Body of pancreas (tissue), 4 donors: ENCODE measurements around the gene ADAMTS4. TPM values are rescaled to one million over a fixed set of nuclear protein-coding genes. Genes with fewer than 3 reads are reported as not detected.
A peak's percentile ranks its signal among the peaks of the same experiment; 100 is the strongest.

Experiments used
- ATAC-seq: fragments of 150-250 bp; one replicate; pipeline ENCODE4 v1.9.1; 2016
- DNase-seq, 4 donors: peaks; one replicate each; pipeline ENCODE4 v3.0.0-alpha.2; 2019
- H3K27ac ChIP-seq, 4 donors: fragments of 200-600 bp; sonication (generic); 1 replicate in 3 of 4; 2 replicates in 1 of 4; pipeline versions ENCODE4 v1.5.1 to v1.6.1; 2016 to 2019; ENCODE audit warnings: mild to moderate bottlenecking in 1 of 4, mixed read lengths in 1 of 4, moderate library complexity in 1 of 4
- H3K27me3 ChIP-seq, 2 donors: fragments of 200-600 bp; sonication (generic); one replicate each; pipeline ENCODE4 v1.6.0; 2016; ENCODE audit warnings: mild to moderate bottlenecking in 1 of 2
- H3K36me3 ChIP-seq, 2 donors: fragments of 200-600 bp; sonication (generic); replicated peaks in 1 of 2; 2 replicates each; pipeline ENCODE4 v1.5.1; 2016; ENCODE audit warnings: low read depth in 2 of 2; ENCODE audit not compliant: insufficient read depth in 1 of 2
- H3K4me1 ChIP-seq: fragments of 200-600 bp; sonication (generic); one replicate; pipeline ENCODE4 v1.6.0; 2016
- H3K4me3 ChIP-seq, 2 donors: fragments of 200-600 bp; sonication (generic); 1 replicate in 1 of 2; 2 replicates in 1 of 2; pipeline ENCODE4 v1.5.1; 2016 to 2019
- H3K9me3 ChIP-seq, 3 donors: fragments of 200-600 bp; sonication (generic); 1 replicate in 2 of 3; 2 replicates in 1 of 3; pipeline ENCODE4 v1.5.1; 2016
- CTCF ChIP-seq, 7 experiments: fragments of 450-650 bp in 4 of 7; fragments of 200-600 bp in 3 of 7; sonication (generic) in 3 of 7; IDR thresholded peaks; one replicate each; pipeline ENCODE4 v1.5.1; 2016 to 2019; ENCODE audit warnings: antibody characterized with exemption in 7 of 7
- POLR2A ChIP-seq, 3 donors: fragments of 450-650 bp; IDR thresholded peaks; one replicate each; pipeline ENCODE4 v1.6.1; 2016; ENCODE audit warnings: antibody characterized with exemption in 3 of 3, mild to moderate bottlenecking in 2 of 3
- WGBS, 2 donors: methylation state at CpG; one replicate each; pipeline ENCODE4 v1.1.5; 2017; 5-methylcytosine and 5-hydroxymethylcytosine counted together
- intact Hi-C: fragments of 100-400 bp; cut with DNase I; formaldehyde crosslinking; loops from one replicate; pipeline ENCODE4 v1.15.1; 2023
- total RNA-seq, 2 donors: library from RNA; depleted of rRNA; stranded (reverse); fragments of >200 nt; gene quantifications; one replicate each; pipeline ENCODE4 v1.1.0, GENCODE V29; 2016

The ADAMTS4 gene
- total RNA-seq, 2 donors from 2014 or later: 6.7 to 7.9 TPM

DNA sequence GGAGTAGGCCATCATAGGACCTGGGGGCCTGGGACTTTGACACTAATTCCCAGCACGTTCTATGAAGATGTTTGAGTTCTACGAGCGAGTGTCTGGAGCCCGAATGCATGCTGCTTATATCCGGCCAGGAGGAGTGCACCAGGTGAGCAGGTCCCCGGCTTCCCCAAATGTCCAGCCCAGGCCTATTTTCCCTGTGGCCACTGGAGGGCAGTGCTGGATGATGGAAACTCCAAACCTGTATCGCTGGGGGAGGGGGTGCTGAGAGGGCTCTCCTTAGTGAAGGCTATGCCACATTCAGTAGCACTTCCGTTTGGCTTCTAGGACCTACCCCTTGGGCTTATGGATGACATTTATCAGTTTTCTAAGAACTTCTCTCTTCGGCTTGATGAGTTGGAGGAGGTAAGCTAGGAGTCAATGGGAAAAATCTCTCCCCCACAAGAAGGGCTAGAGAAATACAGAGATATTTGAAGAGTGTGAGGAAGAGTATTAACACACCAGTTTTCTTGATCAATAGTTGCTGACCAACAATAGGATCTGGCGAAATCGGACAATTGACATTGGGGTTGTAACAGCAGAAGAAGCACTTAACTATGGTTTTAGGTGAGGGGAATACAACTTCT lies 11.0 kb upstream of the ADAMTS4 start:
- intact Hi-C loops: loop anchor here (5.0 kb wide), 1 partner anchor 172 kb away; no protein-coding TSS in a partner anchor
- H3K9me3 ChIP-seq: no peaks in the 10 kb centered on the region
- no peaks in the 10 kb centered on the region for H3K4me1 ChIP-seq
- no peak overlapping the region for H3K27ac ChIP-seq
- ATAC-seq (peak; percentile 85), DNase-seq (peak; percentile 78 to 87 (median 84))
- no peak overlapping the region for H3K4me3 ChIP-seq
- H3K27me3 ChIP-seq: no peaks in the 10 kb centered on the region
- peaks cover 8 to 59% of the 10 kb centered on the region in 2 donors for H3K36me3 ChIP-seq
- WGBS, 2 donors: 26 to 33% methylated on average over 11 of the region's 11 CpGs
- TF ChIP-seq POLR2A (IDR thresholded peaks at IDR 0.05) (no peak), CTCF (IDR thresholded peaks at IDR 0.05) (peak; percentile 84 to 93 (median 88))

- Histone ChIP-seq H3K9me3 (no peaks in the 10 kb centered on the region), H3K27ac (peak overlapping the region in 2 of 4 donors; percentile 49 to 52), H3K27me3 (no peaks in the 10 kb centered on the region), H3K4me1 (peaks cover 20% of the 10 kb centered on the region), H3K36me3 (peaks cover 0 to 42% of the 10 kb centered on the region in 2 donors), H3K4me3 (no peak overlapping the region)
- DNase-seq (peak; percentile 22 to 64 (median 33)), ATAC-seq (peak; percentile 18)
- intact Hi-C loops: loop anchor here (5.0 kb wide), 1 partner anchor 175 kb away; no protein-coding TSS in a partner anchor
- WGBS, 2 donors: 76 to 79% methylated on average over 7 to 8 of the region's 8 CpGs
- no peak for TF ChIP-seq POLR2A (IDR thresholded peaks at IDR 0.05)
- TF ChIP-seq CTCF (IDR thresholded peaks at IDR 0.05): no peak
Observed at GRCh38 chr1:161207173-161207572, 8.3 kb upstream of the ADAMTS4 start.

- H3K27ac ChIP-seq: peak overlapping the region in 2 of 4 donors; percentile 49 to 52
- H3K27me3 ChIP-seq: no peaks in the 10 kb centered on the region
- DNase-seq (no peak), ATAC-seq (no peak)
- intact Hi-C loops: loop anchor here (5.0 kb wide), 1 partner anchor 176 kb away; no protein-coding TSS in a partner anchor
- peaks cover 0 to 36% of the 10 kb centered on the region in 2 donors for H3K36me3 ChIP-seq
- 80 to 82% methylated on average over 12 of the region's 12 CpGs for WGBS, 2 donors
- H3K4me1 ChIP-seq: peaks cover 23% of the 10 kb centered on the region
- H3K9me3 ChIP-seq: no peaks in the 10 kb centered on the region
- TF ChIP-seq CTCF (IDR thresholded peaks at IDR 0.05) (no peak), POLR2A (IDR thresholded peaks at IDR 0.05) (no peak)
- no peak overlapping the region for H3K4me3 ChIP-seq
Observed at GRCh38 chr1:161206411-161207140, 7.7 kb upstream of the ADAMTS4 start.

GRCh38 chr1:161201836-161202712 lies 3.2 kb upstream of the ADAMTS4 start, which contains the start of gene NDUFS2:
NDUFS2 (plus strand) TSS chr1:161202367; CDS start chr1:161202386, 19 bp downstream.
- Histone ChIP-seq H3K27ac (peak within 1 kb of the TSS; percentile 88 to 96 (median 92)), H3K9me3 (no peaks in the 10 kb centered on the region), H3K27me3 (no peaks in the 10 kb centered on the region), H3K36me3 (peaks cover 0 to 12% of the 10 kb centered on the region in 2 donors), H3K4me1 (peaks cover 32% of the 10 kb centered on the region), H3K4me3 (peak within 1 kb of the TSS; percentile 64 to 66)
- ATAC-seq (peak; percentile 96), DNase-seq (peak; percentile 98 to 99 (median 99))
- intact Hi-C loops: no loop called here
- 2 to 4% methylated on average over 23 to 52 of the region's 53 CpGs for whole genome bisulfite sequencing, 2 donors
- peak; percentile 51 to 88 (median 85) for TF ChIP-seq POLR2A (IDR thresholded peaks at IDR 0.05)
- TF ChIP-seq CTCF (IDR thresholded peaks at IDR 0.05): no peak
